Measurements from ENCODE around the gene SLF2.
A peak's percentile ranks its signal among the peaks of the same experiment; 100 is the strongest.

The SLF2 gene, protein sequence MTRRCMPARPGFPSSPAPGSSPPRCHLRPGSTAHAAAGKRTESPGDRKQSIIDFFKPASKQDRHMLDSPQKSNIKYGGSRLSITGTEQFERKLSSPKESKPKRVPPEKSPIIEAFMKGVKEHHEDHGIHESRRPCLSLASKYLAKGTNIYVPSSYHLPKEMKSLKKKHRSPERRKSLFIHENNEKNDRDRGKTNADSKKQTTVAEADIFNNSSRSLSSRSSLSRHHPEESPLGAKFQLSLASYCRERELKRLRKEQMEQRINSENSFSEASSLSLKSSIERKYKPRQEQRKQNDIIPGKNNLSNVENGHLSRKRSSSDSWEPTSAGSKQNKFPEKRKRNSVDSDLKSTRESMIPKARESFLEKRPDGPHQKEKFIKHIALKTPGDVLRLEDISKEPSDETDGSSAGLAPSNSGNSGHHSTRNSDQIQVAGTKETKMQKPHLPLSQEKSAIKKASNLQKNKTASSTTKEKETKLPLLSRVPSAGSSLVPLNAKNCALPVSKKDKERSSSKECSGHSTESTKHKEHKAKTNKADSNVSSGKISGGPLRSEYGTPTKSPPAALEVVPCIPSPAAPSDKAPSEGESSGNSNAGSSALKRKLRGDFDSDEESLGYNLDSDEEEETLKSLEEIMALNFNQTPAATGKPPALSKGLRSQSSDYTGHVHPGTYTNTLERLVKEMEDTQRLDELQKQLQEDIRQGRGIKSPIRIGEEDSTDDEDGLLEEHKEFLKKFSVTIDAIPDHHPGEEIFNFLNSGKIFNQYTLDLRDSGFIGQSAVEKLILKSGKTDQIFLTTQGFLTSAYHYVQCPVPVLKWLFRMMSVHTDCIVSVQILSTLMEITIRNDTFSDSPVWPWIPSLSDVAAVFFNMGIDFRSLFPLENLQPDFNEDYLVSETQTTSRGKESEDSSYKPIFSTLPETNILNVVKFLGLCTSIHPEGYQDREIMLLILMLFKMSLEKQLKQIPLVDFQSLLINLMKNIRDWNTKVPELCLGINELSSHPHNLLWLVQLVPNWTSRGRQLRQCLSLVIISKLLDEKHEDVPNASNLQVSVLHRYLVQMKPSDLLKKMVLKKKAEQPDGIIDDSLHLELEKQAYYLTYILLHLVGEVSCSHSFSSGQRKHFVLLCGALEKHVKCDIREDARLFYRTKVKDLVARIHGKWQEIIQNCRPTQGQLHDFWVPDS

DNA sequence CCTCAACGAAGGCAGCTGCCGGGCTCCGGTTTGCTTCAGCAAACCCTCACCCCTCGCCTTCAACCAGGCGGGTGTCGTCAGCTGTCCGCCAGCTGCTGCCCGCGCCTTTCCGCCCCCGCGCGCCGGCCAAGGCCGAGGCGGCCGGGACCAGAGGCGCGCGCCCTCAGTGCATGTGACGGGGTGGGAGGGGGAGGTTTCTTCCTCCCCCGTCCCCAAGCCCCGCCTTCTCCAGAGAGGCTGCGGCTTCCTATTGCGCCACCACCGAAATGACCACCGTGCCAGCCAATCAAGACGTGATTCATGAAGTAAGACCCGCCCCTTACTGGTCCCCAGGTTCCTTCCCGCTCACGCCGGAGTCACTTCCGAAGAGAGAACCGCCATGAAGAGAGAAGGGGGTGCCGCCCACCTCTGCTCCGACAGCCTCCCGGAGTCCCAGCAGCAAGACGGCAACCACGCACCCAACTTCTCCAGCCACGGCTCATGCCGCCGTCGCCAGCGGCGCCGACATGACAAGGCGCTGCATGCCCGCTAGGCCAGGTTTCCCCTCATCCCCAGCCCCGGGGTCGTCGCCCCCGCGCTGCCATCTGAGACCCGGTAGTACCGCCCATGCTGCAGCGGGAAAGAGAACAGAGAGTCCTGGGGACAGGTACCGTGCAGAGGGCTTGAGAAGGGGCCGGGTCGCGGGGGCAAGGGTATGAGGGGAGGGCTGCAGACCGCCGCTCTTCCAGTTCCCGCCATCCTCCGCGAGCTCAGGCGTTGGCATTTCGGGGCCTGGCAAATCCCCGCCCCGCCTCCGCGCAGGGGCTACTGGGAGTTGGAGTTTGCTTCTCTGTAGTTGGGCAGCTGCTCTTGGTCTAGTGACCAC is at the start of gene SLF2:
Gene SLF2 (plus strand): TSS at position 359 of the 865 bp plus-strand sequence. CDS start 148 bp downstream, at position 507.
- H3K4me3 Mint-ChIP-seq, result peak within 1 kb of the TSS; percentile 98
- peaks cover 20% of the 10 kb centered on the region for H3K4me1 Mint-ChIP-seq
- ATAC-seq (ENCODE audit: low read depth) (peak; percentile 92), DNase-seq (ENCODE audit: low spot score in 2 of 2) (peak; percentile 85 to 91)
- peaks cover 6% of the 10 kb centered on the region for H3K36me3 Mint-ChIP-seq
- no peaks in the 10 kb centered on the region for H3K9me3 Mint-ChIP-seq
- H3K27ac Mint-ChIP-seq, result peak within 1 kb of the TSS; percentile 91
- no peaks in the 10 kb centered on the region for H3K27me3 Mint-ChIP-seq

- DNase-seq (ENCODE audit: low spot score in 2 of 2) (no peak), ATAC-seq (ENCODE audit: low read depth) (no peak)
- no peak overlapping the region for H3K4me3 Mint-ChIP-seq
- no peak overlapping the region for H3K27ac Mint-ChIP-seq
- H3K27me3 Mint-ChIP-seq, result peaks cover 42% of the 10 kb centered on the region
- peaks cover 4% of the 10 kb centered on the region for H3K4me1 Mint-ChIP-seq
- H3K9me3 Mint-ChIP-seq, result no peaks in the 10 kb centered on the region
- no peaks in the 10 kb centered on the region for H3K36me3 Mint-ChIP-seq
Observed at GRCh38 chr10:100863433-100863832, 49.3 kb upstream of the SLF2 start.

DNA sequence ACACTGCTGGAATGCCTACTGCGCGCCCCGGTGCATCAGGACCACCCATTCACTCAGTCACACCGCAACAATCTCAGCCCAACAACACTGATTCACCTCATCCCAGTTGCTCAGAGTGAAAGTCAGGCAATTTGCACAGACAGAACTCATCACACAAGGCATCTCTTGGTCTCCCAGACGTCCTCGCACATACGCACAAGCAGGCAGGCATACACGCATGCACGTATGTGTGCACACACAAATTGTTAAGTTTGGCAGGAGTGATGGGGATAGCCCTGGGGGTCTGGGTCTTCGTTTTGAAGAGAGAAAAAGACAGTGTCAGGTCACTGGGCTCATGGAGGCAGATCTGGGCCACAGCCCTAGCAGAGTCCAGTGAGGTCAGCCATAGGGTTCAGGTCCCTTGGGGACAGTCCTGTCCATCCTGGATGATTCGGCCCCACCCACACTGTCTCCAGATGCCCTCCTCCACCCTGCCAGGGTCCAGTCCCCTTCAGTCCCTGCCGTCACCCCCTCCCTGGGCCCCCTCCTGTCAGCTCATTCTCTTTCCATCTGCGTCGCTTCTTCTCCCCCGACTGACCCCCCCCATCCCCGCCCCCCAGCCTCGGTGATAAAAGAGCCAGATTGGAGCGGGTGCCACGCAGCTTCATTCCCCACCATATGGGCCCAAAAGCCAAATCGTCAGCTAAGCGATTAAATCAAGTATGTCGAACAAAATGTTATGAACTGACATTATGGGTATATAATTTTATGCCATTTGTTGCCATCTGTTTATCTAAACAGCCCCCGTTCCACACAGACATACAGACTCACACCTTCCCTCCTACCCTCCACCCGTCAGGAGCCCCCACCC is 48.5 kb upstream of the SLF2 start:
- no peak overlapping the region for H3K4me3 Mint-ChIP-seq
- peaks cover 4% of the 10 kb centered on the region for H3K4me1 Mint-ChIP-seq
- DNase-seq (ENCODE audit: low spot score in 2 of 2) (no peak), ATAC-seq (ENCODE audit: low read depth) (no peak)
- H3K27me3 Mint-ChIP-seq, result peaks cover 37% of the 10 kb centered on the region
- no peak overlapping the region for H3K27ac Mint-ChIP-seq
- H3K9me3 Mint-ChIP-seq, result no peaks in the 10 kb centered on the region
- no peaks in the 10 kb centered on the region for H3K36me3 Mint-ChIP-seq

DNA sequence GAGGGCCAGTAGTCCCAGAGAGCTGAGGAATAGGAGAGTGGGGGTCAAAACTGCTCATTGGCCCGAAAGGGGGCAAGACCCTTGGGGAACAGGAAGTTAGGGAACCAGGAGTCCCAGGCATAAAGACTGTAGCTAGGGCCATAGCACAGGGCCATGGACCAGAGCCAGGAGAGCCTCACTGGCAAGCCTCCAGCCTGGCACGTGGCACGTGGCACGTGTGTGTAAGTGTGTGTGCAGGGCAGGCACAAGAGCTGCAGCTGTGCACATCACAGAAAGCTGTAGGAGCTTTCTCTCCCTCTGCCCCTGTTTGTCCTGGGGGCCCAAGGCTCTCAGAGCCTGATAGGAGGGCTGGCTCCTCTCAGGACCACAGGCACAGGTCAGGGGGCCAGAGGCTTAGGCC is 47.8 kb upstream of the SLF2 start:
- DNase-seq (ENCODE audit: low spot score in 2 of 2), result no peak
- Mint-ChIP-seq H3K4me1 (peaks cover 4% of the 10 kb centered on the region), H3K27me3 (peaks cover 36% of the 10 kb centered on the region), H3K36me3 (no peaks in the 10 kb centered on the region), H3K4me3 (no peak overlapping the region), H3K9me3 (no peaks in the 10 kb centered on the region), H3K27ac (no peak overlapping the region)
- no peak for ATAC-seq (ENCODE audit: low read depth)

DNA sequence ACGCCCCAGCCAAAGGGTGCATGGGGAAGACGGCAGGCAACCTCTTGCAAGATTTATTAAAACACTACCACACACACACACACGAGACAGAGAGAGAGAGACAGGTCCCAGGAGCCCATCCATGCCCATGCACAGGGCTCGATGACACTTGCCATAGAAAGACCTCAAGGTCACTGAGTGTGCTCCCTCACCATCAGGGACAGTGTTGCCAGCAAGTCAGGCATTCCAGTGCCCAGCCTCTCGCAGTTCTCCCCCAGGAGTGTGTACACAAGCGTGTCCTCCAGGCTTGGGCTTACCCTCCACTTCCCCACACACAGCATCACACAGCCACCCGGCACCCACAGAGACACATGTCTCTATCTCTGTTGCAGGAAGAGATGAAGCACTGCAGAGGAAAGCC is 46.8 kb upstream of the SLF2 start:
- H3K4me1 Mint-ChIP-seq, result peaks cover 4% of the 10 kb centered on the region
- ATAC-seq (ENCODE audit: low read depth) (no peak), DNase-seq (ENCODE audit: low spot score in 2 of 2) (no peak)
- peaks cover 36% of the 10 kb centered on the region for H3K27me3 Mint-ChIP-seq
- H3K36me3 Mint-ChIP-seq, result no peaks in the 10 kb centered on the region
- no peak overlapping the region for H3K4me3 Mint-ChIP-seq
- no peaks in the 10 kb centered on the region for H3K9me3 Mint-ChIP-seq
- no peak overlapping the region for H3K27ac Mint-ChIP-seq

DNA sequence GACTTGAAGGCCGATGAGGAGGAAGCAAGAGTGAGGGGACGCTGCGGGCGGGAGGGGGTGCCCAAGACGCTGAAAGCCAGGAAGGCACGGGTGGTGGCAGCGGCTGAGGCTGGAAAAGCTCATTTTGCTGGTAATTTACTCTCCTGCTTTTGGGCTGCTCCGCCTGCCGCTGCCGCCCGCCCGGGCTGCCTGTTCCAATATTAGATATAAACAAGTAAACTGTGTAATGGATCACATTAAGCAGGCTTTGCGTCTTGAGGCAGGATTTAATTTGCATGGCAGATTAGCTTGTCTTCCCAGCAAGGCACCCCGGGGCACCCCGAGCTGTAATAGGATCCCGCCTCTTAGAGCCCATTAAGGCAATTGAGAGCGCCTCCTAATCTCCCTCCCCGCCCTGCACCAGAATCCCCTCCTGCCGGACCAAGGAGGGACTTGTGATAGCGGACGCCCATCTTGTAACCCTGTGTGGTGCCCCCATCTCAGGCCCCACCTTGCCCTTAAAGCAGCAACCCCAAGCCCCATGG is 46.1 kb upstream of the SLF2 start:
- DNase-seq (ENCODE audit: low spot score in 2 of 2) (no peak), ATAC-seq (ENCODE audit: low read depth) (no peak)
- Mint-ChIP-seq H3K4me1 (peaks cover 4% of the 10 kb centered on the region), H3K27me3 (peaks cover 33% of the 10 kb centered on the region), H3K36me3 (no peaks in the 10 kb centered on the region), H3K27ac (no peak overlapping the region), H3K9me3 (no peaks in the 10 kb centered on the region), H3K4me3 (no peak overlapping the region)

DNA sequence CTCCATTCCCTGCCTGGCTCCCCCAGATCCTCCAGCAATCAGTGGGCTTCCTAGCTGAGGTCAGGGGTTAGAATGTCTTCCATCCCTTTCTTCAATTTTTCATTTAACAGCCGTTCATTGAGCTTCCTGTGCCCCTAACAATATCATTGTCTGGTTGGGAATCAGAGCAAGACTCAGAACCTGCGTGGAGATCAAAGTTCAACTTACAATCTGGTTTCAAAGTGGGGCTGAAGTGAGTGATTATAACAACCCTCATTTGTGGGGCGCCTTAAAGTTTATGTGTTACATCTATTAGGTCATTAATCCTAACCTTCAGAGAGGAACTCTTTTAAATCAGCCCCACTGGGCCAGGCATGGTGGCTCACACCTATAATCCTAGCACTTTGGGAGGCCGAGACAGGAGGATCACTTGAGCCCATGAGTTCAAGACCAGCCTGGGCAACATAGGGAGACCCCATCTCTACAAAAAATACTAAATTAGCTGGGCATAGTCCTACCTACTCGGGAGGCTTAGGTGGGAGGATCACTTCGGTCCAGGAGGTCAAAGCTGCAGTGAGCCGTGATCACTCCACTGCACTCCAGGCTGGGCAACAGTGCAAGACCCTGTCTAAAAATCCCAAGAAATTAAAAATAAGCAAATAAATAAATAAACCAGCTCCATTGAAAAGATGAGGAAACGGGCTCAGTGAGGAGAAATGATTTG is 45.4 kb upstream of the SLF2 start:
- Mint-ChIP-seq H3K36me3 (no peaks in the 10 kb centered on the region), H3K9me3 (no peaks in the 10 kb centered on the region), H3K4me1 (peaks cover 4% of the 10 kb centered on the region), H3K4me3 (no peak overlapping the region), H3K27me3 (peaks cover 28% of the 10 kb centered on the region), H3K27ac (no peak overlapping the region)
- DNase-seq (ENCODE audit: low spot score in 2 of 2) (no peak), ATAC-seq (ENCODE audit: low read depth) (no peak)

GRCh38 chr10:100868382-100868781 is 44.4 kb upstream of the SLF2 start:
- Mint-ChIP-seq H3K27ac (no peak overlapping the region), H3K4me3 (no peak overlapping the region), H3K27me3 (peaks cover 24% of the 10 kb centered on the region), H3K9me3 (no peaks in the 10 kb centered on the region), H3K4me1 (peaks cover 4% of the 10 kb centered on the region), H3K36me3 (no peaks in the 10 kb centered on the region)
- DNase-seq (ENCODE audit: low spot score in 2 of 2) (no peak), ATAC-seq (ENCODE audit: low read depth) (no peak)

DNA sequence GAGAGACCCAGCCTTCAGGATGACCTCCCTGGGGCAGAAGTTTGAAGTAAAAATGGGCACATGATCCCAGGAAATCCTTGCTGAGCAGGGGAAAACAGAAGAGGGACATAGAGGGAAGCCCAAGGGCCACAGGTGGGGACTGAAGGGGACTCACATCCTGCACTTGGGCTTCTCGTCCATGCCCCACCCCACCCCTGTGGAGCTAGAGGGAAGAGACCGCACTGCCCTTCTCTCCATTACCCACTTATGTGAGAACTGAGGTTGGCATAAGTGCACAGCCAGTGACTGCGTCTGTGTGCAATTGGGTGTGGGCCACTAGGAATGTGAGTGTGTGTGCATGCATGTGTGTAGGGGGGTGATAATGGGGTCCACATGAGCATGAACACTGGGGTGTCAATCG is 43.4 kb upstream of the SLF2 start:
- peaks cover 24% of the 10 kb centered on the region for H3K27me3 Mint-ChIP-seq

GRCh38 chr10:100872034-100872791 is 40.5 kb upstream of the SLF2 start:
- Mint-ChIP-seq H3K4me1 (no peaks in the 10 kb centered on the region), H3K27me3 (peaks cover 17% of the 10 kb centered on the region), H3K9me3 (no peaks in the 10 kb centered on the region), H3K4me3 (no peak overlapping the region), H3K36me3 (no peaks in the 10 kb centered on the region), H3K27ac (no peak overlapping the region)
- DNase-seq (ENCODE audit: low spot score in 2 of 2) (peak; percentile 39 to 51), ATAC-seq (ENCODE audit: low read depth) (peak; percentile 73)

More for the DNA sequence above, 43.4 kb upstream of the SLF2 start:
- no peaks in the 10 kb centered on the region for H3K9me3 Mint-ChIP-seq
- DNase-seq (ENCODE audit: low spot score in 2 of 2), result no peak
- H3K4me3 Mint-ChIP-seq, result no peak overlapping the region
- no peak for ATAC-seq (ENCODE audit: low read depth)
- no peaks in the 10 kb centered on the region for H3K36me3 Mint-ChIP-seq
- H3K27ac Mint-ChIP-seq, result no peak overlapping the region
- peaks cover 4% of the 10 kb centered on the region for H3K4me1 Mint-ChIP-seq

- peaks cover 20% of the 10 kb centered on the region for H3K27me3 Mint-ChIP-seq
- no peak overlapping the region for H3K27ac Mint-ChIP-seq
- no peaks in the 10 kb centered on the region for H3K9me3 Mint-ChIP-seq
- H3K4me1 Mint-ChIP-seq, result no peaks in the 10 kb centered on the region
- ATAC-seq (ENCODE audit: low read depth) (no peak), DNase-seq (ENCODE audit: low spot score in 2 of 2) (no peak)
- no peak overlapping the region for H3K4me3 Mint-ChIP-seq
- no peaks in the 10 kb centered on the region for H3K36me3 Mint-ChIP-seq
Observed at GRCh38 chr10:100873146-100873826, 39.5 kb upstream of the SLF2 start.

All from memory B cell (primary cell).